ENCODE data around the gene HMCN1.

Gene HMCN1

DNA sequence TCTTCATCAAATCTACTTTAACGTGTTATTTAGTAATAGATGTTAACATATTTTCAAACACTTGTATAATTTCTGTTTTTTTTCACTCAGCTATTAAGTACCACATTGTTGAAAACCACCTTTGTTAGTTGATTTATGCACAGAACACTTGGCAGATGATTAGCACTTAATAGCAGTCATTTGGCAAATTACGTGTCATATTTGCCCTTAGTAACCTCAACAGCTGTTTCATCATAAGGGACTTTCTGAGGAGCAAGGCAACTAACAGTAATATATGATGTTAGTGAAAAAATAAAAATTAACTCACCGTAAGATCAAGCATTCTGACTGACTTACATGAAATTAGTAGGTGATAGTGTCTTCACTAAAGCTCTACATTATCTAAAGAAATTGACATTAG, 186.4 kb downstream of the HMCN1 start:
- Histone ChIP-seq H3K9me3 (ENCODE audit: low read length) (no peaks in the 10 kb centered on the region), H3F3A (ENCODE audit: insufficient read depth, low read length) (no peaks in the 10 kb centered on the region; the same call in 1 of the 2 replicates), H3K9ac (ENCODE audit: low read length) (no peak overlapping the region), H4K20me1 (ENCODE audit: insufficient read depth, low read length) (no peaks in the 10 kb centered on the region), H3K27ac (ENCODE audit: low read depth, low read length, poor library complexity, severe bottlenecking) (no peak overlapping the region), H3K4me1 (ENCODE audit: insufficient read depth, low read length, severe bottlenecking) (no peaks in the 10 kb centered on the region), H3K9me2 (ENCODE audit: low read depth, low read length) (no peaks in the 10 kb centered on the region), H3K4me3 (ENCODE audit: low read depth, low read length, poor library complexity, severe bottlenecking) (no peak overlapping the region), H3K4me2 (ENCODE audit: low read length) (no peak overlapping the region), H2AFZ (ENCODE audit: low read length) (no peak overlapping the region), H3K79me2 (ENCODE audit: insufficient read depth, low read length) (no peaks in the 10 kb centered on the region), H3K27me3 (ENCODE audit: insufficient read depth, low read length) (no peaks in the 10 kb centered on the region), H3K36me3 (ENCODE audit: insufficient read depth, low read length) (no peaks in the 10 kb centered on the region)
- TF ChIP-seq EZH2 (IDR thresholded peaks at IDR 0.05; ENCODE audit: borderline replicate concordance, low read length), result no peak
- TF ChIP-seq, protein P1, sequence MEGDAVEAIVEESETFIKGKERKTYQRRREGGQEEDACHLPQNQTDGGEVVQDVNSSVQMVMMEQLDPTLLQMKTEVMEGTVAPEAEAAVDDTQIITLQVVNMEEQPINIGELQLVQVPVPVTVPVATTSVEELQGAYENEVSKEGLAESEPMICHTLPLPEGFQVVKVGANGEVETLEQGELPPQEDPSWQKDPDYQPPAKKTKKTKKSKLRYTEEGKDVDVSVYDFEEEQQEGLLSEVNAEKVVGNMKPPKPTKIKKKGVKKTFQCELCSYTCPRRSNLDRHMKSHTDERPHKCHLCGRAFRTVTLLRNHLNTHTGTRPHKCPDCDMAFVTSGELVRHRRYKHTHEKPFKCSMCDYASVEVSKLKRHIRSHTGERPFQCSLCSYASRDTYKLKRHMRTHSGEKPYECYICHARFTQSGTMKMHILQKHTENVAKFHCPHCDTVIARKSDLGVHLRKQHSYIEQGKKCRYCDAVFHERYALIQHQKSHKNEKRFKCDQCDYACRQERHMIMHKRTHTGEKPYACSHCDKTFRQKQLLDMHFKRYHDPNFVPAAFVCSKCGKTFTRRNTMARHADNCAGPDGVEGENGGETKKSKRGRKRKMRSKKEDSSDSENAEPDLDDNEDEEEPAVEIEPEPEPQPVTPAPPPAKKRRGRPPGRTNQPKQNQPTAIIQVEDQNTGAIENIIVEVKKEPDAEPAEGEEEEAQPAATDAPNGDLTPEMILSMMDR (IDR thresholded peaks at IDR 0.05; ENCODE audit: low read length), result no peak

GRCh38 chr1:185921636-185922035, 187.4 kb downstream of the HMCN1 start:
- Histone ChIP-seq H3K4me3 (ENCODE audit: low read depth, low read length, poor library complexity, severe bottlenecking) (no peak overlapping the region), H3K79me2 (ENCODE audit: insufficient read depth, low read length) (no peaks in the 10 kb centered on the region), H3K9ac (ENCODE audit: low read length) (no peak overlapping the region), H4K20me1 (ENCODE audit: insufficient read depth, low read length) (no peaks in the 10 kb centered on the region), H3K36me3 (ENCODE audit: insufficient read depth, low read length) (no peaks in the 10 kb centered on the region), H3F3A (ENCODE audit: insufficient read depth, low read length) (no peaks in the 10 kb centered on the region), H3K9me2 (ENCODE audit: low read depth, low read length) (no peaks in the 10 kb centered on the region), H2AFZ (ENCODE audit: low read length) (no peak overlapping the region), H3K27me3 (ENCODE audit: insufficient read depth, low read length) (no peaks in the 10 kb centered on the region), H3K9me3 (ENCODE audit: low read length) (no peaks in the 10 kb centered on the region), H3K4me1 (ENCODE audit: insufficient read depth, low read length, severe bottlenecking) (no peaks in the 10 kb centered on the region), H3K27ac (ENCODE audit: low read depth, low read length, poor library complexity, severe bottlenecking) (no peak overlapping the region), H3K4me2 (ENCODE audit: low read length) (no peak overlapping the region)
- TF ChIP-seq EZH2 (IDR thresholded peaks at IDR 0.05; ENCODE audit: borderline replicate concordance, low read length), result no peak
- TF ChIP-seq, protein P1 (IDR thresholded peaks at IDR 0.05; ENCODE audit: low read length), result no peak

GRCh38 chr1:185926588-185926987, 192.4 kb downstream of the HMCN1 start:
- H3K36me3 ChIP-seq (ENCODE audit: insufficient read depth, low read length), result no peaks in the 10 kb centered on the region
- no peaks in the 10 kb centered on the region for H3K27me3 ChIP-seq (ENCODE audit: insufficient read depth, low read length)
- H3K9me3 ChIP-seq (ENCODE audit: low read length), result no peaks in the 10 kb centered on the region
- H3K79me2 ChIP-seq (ENCODE audit: insufficient read depth, low read length), result no peaks in the 10 kb centered on the region
- H3K9ac ChIP-seq (ENCODE audit: low read length), result no peak overlapping the region
- H3K4me1 ChIP-seq (ENCODE audit: insufficient read depth, low read length, severe bottlenecking), result no peaks in the 10 kb centered on the region
- H3K4me3 ChIP-seq (ENCODE audit: low read depth, low read length, poor library complexity, severe bottlenecking), result no peak overlapping the region
- H3K4me2 ChIP-seq (ENCODE audit: low read length), result no peak overlapping the region
- H4K20me1 ChIP-seq (ENCODE audit: insufficient read depth, low read length), result no peaks in the 10 kb centered on the region
- no peaks in the 10 kb centered on the region for H3K9me2 ChIP-seq (ENCODE audit: low read depth, low read length)
- no peak overlapping the region for H2AFZ ChIP-seq (ENCODE audit: low read length)
- TF ChIP-seq, protein P1 (IDR thresholded peaks at IDR 0.05; ENCODE audit: low read length), result no peak
- no peak for TF ChIP-seq EZH2 (IDR thresholded peaks at IDR 0.05; ENCODE audit: borderline replicate concordance, low read length)
- H3F3A ChIP-seq (ENCODE audit: insufficient read depth, low read length), result no peaks in the 10 kb centered on the region
- H3K27ac ChIP-seq (ENCODE audit: low read depth, low read length, poor library complexity, severe bottlenecking), result no peak overlapping the region
